SKM-1 treated with dmso at 0.1 percent for 144 hours (cell line): ENCODE data around the gene EIPR1.

Experiments
- DNase-seq: peaks from one replicate; lab custom pipeline; 2025; ENCODE audit not compliant: unreplicated experiment; lab: John Stamatoyannopoulos, UW

Gene EIPR1

GRCh38 chr2:3223080-3223923 lies 154.3 kb downstream of the EIPR1 start:
- no peak for DNase-seq

- no peak for DNase-seq
Measured at GRCh38 chr2:3222636-3223035, 155.0 kb downstream of the EIPR1 start.

GRCh38 chr2:3219536-3219935 lies 158.1 kb downstream of the EIPR1 start:
- no peak for DNase-seq

- no peak for DNase-seq
Measured at GRCh38 chr2:3217646-3218045, 160.0 kb downstream of the EIPR1 start.

- no peak for DNase-seq
Measured at GRCh38 chr2:3216841-3217495, 160.7 kb downstream of the EIPR1 start.

- no peak for DNase-seq
Measured at GRCh38 chr2:3214806-3215404, 162.7 kb downstream of the EIPR1 start.

- DNase-seq = no peak
Measured at GRCh38 chr2:3214065-3214464, 163.6 kb downstream of the EIPR1 start.

GRCh38 chr2:3212984-3213383 lies 164.6 kb downstream of the EIPR1 start:
- DNase-seq = no peak

GRCh38 chr2:3212061-3212362 lies 165.6 kb downstream of the EIPR1 start:
- no peak for DNase-seq

- no peak for DNase-seq
Measured at GRCh38 chr2:3211256-3212060, 166.2 kb downstream of the EIPR1 start.

- DNase-seq = no peak
Measured at GRCh38 chr2:3210257-3210656, 167.4 kb downstream of the EIPR1 start.

GRCh38 chr2:3209258-3209657 lies 168.4 kb downstream of the EIPR1 start:
- DNase-seq = no peak

GRCh38 chr2:3208591-3208990 lies 169.0 kb downstream of the EIPR1 start:
- DNase-seq = no peak

GRCh38 chr2:3208179-3208578 lies 169.4 kb downstream of the EIPR1 start:
- no peak for DNase-seq

- DNase-seq = no peak
Measured at GRCh38 chr2:3207091-3207491, 170.5 kb downstream of the EIPR1 start.

GRCh38 chr2:3205845-3206244 lies 171.8 kb downstream of the EIPR1 start:
- no peak for DNase-seq

GRCh38 chr2:3204031-3204821 lies 173.4 kb downstream of the EIPR1 start:
- DNase-seq = no peak

GRCh38 chr2:3203497-3204019 lies 174.1 kb downstream of the EIPR1 start:
- DNase-seq = no peak

- DNase-seq = no peak
Measured at GRCh38 chr2:3202926-3203325, 174.7 kb downstream of the EIPR1 start.

GRCh38 chr2:3201281-3201680 lies 176.3 kb downstream of the EIPR1 start:
- DNase-seq = no peak
